NCI-H1105 treated with DMSO at 0.1 percent for 48 hours (cell line): ENCODE results near the gene CD244.

Source experiments
- DNase-seq: peaks from one replicate; lab custom pipeline; 2025; lab: John Stamatoyannopoulos, UW

The CD244 gene

GRCh38 chr1:160780398-160780755 is 82.3 kb downstream of the CD244 start:
- no peak for DNase-seq
